ENCODE data around the gene DHX57.
"Not testable (repeated sequence)": the region's sequence is repeated elsewhere in the genome, so short reads cannot be mapped to it uniquely, and the experiment has no call there.

The DHX57 gene

GRCh38 chr2:38863061-38863695 is 12.6 kb downstream of the DHX57 start:
- DNase-seq, result no peak

GRCh38 chr2:38862476-38862875 is 13.3 kb downstream of the DHX57 start:
- DNase-seq, result no peak

- peak; percentile 8 for DNase-seq
Measured at GRCh38 chr2:38856165-38856564, 19.6 kb downstream of the DHX57 start.

- DNase-seq, result no peak
Measured at GRCh38 chr2:38850045-38850444, 25.7 kb downstream of the DHX57 start.

GRCh38 chr2:38836791-38837190 is 38.9 kb downstream of the DHX57 start:
- DNase-seq, result no peak

GRCh38 chr2:38835990-38836389 is 39.7 kb downstream of the DHX57 start:
- DNase-seq, result no peak

GRCh38 chr2:38835015-38835601 is 40.6 kb downstream of the DHX57 start:
- DNase-seq, result peak; percentile 56

- DNase-seq, result peak; percentile 38
Measured at GRCh38 chr2:38830526-38831159, 45.1 kb downstream of the DHX57 start.

- DNase-seq, result no peak
Measured at GRCh38 chr2:38829971-38830370, 45.8 kb downstream of the DHX57 start.

GRCh38 chr2:38828460-38828859 is 47.3 kb downstream of the DHX57 start:
- peak; percentile 24 for DNase-seq

- peak; percentile 88 for DNase-seq
Measured at GRCh38 chr2:38827539-38828145, 48.1 kb downstream of the DHX57 start.

GRCh38 chr2:38825956-38826355 is 49.8 kb downstream of the DHX57 start:
- DNase-seq, result peak; percentile 8

- no peak for DNase-seq
Measured at GRCh38 chr2:38824906-38825305, 50.8 kb downstream of the DHX57 start.

GRCh38 chr2:38823386-38823785 is 52.3 kb downstream of the DHX57 start:
- DNase-seq, result no peak

GRCh38 chr2:38818565-38818964 is 57.2 kb downstream of the DHX57 start:
- no peak for DNase-seq

GRCh38 chr2:38815936-38816335 is 59.8 kb downstream of the DHX57 start:
- DNase-seq, result no peak

GRCh38 chr2:38810488-38810887 is 65.2 kb downstream of the DHX57 start:
- DNase-seq, result no peak

- no peak for DNase-seq
Measured at GRCh38 chr2:38808677-38809076, 67.1 kb downstream of the DHX57 start.

- no peak for DNase-seq
Measured at GRCh38 chr2:38806733-38807059, 69.0 kb downstream of the DHX57 start.

- no peak for DNase-seq
Measured at GRCh38 chr2:38806015-38806732, 69.6 kb downstream of the DHX57 start.

- no peak for DNase-seq
Measured at GRCh38 chr2:38797953-38798352, 77.8 kb downstream of the DHX57 start.

GRCh38 chr2:38797250-38797676 is 78.5 kb downstream of the DHX57 start:
- DNase-seq, result peak; percentile 16

GRCh38 chr2:38795016-38795415 is 80.7 kb downstream of the DHX57 start:
- DNase-seq, result not testable (repeated sequence)
